HG02981 (cell line): ENCODE data around the gene MAP2K4.

ENCODE experiments used
- ATAC-seq: cut with Tn5 transposase; IDR thresholded peaks from one replicate; pipeline ENCODE4 v1.9.1; 2021; ENCODE audit warnings: mild to moderate bottlenecking, moderate library complexity; ENCODE audit not compliant: unreplicated experiment

Gene MAP2K4

GRCh38 chr17:12085076-12085949, 64.6 kb downstream of the MAP2K4 start:
- no peak for ATAC-seq

- ATAC-seq, result no peak
These were observed 67.4 kb downstream of the MAP2K4 start for GRCh38 chr17:12088035-12088434.

GRCh38 chr17:12089809-12090384, 69.2 kb downstream of the MAP2K4 start:
- ATAC-seq, result no peak

GRCh38 chr17:12094336-12094735, 73.7 kb downstream of the MAP2K4 start:
- ATAC-seq, result no peak

- ATAC-seq, result no peak
These were observed 74.8 kb downstream of the MAP2K4 start for GRCh38 chr17:12095522-12095921.

GRCh38 chr17:12097326-12097725, 76.6 kb downstream of the MAP2K4 start:
- ATAC-seq, result no peak

GRCh38 chr17:12098568-12098967, 77.9 kb downstream of the MAP2K4 start:
- peak; percentile 98 for ATAC-seq

- ATAC-seq, result no peak
These were observed 78.7 kb downstream of the MAP2K4 start for GRCh38 chr17:12099412-12099811.

- ATAC-seq, result no peak
These were observed 84.2 kb downstream of the MAP2K4 start for GRCh38 chr17:12104831-12105230.

GRCh38 chr17:12107905-12108304, 87.2 kb downstream of the MAP2K4 start:
- ATAC-seq, result no peak

- no peak for ATAC-seq
These were observed 90.2 kb downstream of the MAP2K4 start for GRCh38 chr17:12110906-12111305.

- ATAC-seq, result no peak
These were observed 92.5 kb downstream of the MAP2K4 start for GRCh38 chr17:12113156-12113555.

GRCh38 chr17:12114686-12115418, 94.2 kb downstream of the MAP2K4 start:
- ATAC-seq, result no peak

GRCh38 chr17:12116143-12116542, 95.5 kb downstream of the MAP2K4 start:
- no peak for ATAC-seq

- no peak for ATAC-seq
These were observed 97.9 kb downstream of the MAP2K4 start for GRCh38 chr17:12118617-12119016.

GRCh38 chr17:12122075-12122474, 101.4 kb downstream of the MAP2K4 start:
- no peak for ATAC-seq

GRCh38 chr17:12127177-12127576, 106.5 kb downstream of the MAP2K4 start:
- no peak for ATAC-seq

GRCh38 chr17:12127667-12128066, 107.0 kb downstream of the MAP2K4 start:
- ATAC-seq, result no peak

GRCh38 chr17:12128946-12129345, 108.3 kb downstream of the MAP2K4 start:
- ATAC-seq, result no peak

GRCh38 chr17:12133183-12133582, 112.5 kb downstream of the MAP2K4 start:
- no peak for ATAC-seq

GRCh38 chr17:12134101-12134500, 113.4 kb downstream of the MAP2K4 start:
- no peak for ATAC-seq

GRCh38 chr17:12134587-12134986, 113.9 kb downstream of the MAP2K4 start:
- ATAC-seq, result no peak
